Colonic mucosa (tissue), 4 donors: ENCODE measurements around the gene ARID4B. TPM values are rescaled to one million over a fixed set of nuclear protein-coding genes. Genes with fewer than 3 reads are reported as not detected.

Source experiments
- DNase-seq: peaks from one replicate; pipeline ENCODE4 v3.0.0-alpha.2; 2020
- H3K27ac ChIP-seq: fragments of 200-600 bp; one replicate; pipeline ENCODE4 v1.8.0; 2021
- H3K27me3 ChIP-seq: fragments of 200-600 bp; one replicate; pipeline ENCODE4 v1.8.0; 2021
- H3K36me3 ChIP-seq: fragments of 200-600 bp; one replicate; pipeline ENCODE4 v1.8.0; 2021
- H3K4me1 ChIP-seq: fragments of 200-600 bp; one replicate; pipeline ENCODE4 v1.8.0; 2021; ENCODE audit warnings: mild to moderate bottlenecking
- H3K4me3 ChIP-seq: fragments of 200-600 bp; one replicate; pipeline ENCODE4 v1.8.0; 2021
- H3K9ac ChIP-seq, 2 donors: one replicate each; pipeline ENCODE4 v1.7.0; 2013; ENCODE audit warnings: control low read depth in 2 of 2, low read depth in 2 of 2, low read length in 2 of 2
- H3K9me3 ChIP-seq: fragments of 200-600 bp; one replicate; pipeline ENCODE4 v1.8.0; 2021
- intact Hi-C: fragments of 100-400 bp; cut with DNase I; formaldehyde crosslinking; loops from one replicate; pipeline ENCODE4 v1.14.1; 2022
- microRNA-seq: library from miRNA; unstranded; fragments of <30 nt; microRNA quantifications from one replicate; pipeline ENCODE4, GENCODE V29; 2019
- total RNA-seq, 2 donors: library from RNA; stranded (reverse); fragmentation: NEBNext Ultra II Directional in 1 of 2; extraction: Animal tissue kit (Norgen Biotek cat#: 25700) in 1 of 2; gene quantifications; one replicate each; pipeline ENCODE4 v1.2.1, GENCODE V29; 2021
- TF ChIP-seq, protein P1 (sequence below): fragments of 200-600 bp; IDR thresholded peaks from one replicate; pipeline ENCODE4 v1.8.0; 2022; ENCODE audit warnings: antibody characterized with exemption, mild to moderate bottlenecking
- donor health status: healthy.
- donor health status: DM: no; HTN: no; CAD: no.
- donor health status: DM: no; HTN: no; CAD: no.

ARID4B gene
- total RNA-seq, 2 donors from 2014 or later = 27.0 to 31.0 TPM

DNA sequence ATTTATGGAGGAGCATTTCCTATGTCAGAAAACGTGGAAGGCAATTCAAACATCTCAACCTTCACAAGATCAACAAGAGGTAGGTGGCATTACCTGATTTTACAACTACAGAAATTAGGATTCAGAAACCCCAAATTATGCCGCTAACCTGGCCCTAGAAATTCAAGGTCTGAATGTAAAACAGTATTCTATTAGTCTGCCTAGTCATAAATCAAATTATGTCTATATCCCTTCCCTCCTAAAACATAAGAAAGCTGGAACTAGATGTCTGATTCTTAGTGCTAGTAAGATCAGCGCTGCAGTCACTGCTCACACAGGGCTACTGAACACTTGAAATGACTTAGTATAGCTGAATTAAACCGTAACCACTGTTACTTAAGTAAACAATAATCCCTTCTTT is 200.8 kb downstream of the ARID4B start:
- TF ChIP-seq, protein P1, sequence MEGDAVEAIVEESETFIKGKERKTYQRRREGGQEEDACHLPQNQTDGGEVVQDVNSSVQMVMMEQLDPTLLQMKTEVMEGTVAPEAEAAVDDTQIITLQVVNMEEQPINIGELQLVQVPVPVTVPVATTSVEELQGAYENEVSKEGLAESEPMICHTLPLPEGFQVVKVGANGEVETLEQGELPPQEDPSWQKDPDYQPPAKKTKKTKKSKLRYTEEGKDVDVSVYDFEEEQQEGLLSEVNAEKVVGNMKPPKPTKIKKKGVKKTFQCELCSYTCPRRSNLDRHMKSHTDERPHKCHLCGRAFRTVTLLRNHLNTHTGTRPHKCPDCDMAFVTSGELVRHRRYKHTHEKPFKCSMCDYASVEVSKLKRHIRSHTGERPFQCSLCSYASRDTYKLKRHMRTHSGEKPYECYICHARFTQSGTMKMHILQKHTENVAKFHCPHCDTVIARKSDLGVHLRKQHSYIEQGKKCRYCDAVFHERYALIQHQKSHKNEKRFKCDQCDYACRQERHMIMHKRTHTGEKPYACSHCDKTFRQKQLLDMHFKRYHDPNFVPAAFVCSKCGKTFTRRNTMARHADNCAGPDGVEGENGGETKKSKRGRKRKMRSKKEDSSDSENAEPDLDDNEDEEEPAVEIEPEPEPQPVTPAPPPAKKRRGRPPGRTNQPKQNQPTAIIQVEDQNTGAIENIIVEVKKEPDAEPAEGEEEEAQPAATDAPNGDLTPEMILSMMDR = no peak
- peaks cover 13% of the 10 kb centered on the region for H3K4me1 ChIP-seq
- no peak for DNase-seq

DNA sequence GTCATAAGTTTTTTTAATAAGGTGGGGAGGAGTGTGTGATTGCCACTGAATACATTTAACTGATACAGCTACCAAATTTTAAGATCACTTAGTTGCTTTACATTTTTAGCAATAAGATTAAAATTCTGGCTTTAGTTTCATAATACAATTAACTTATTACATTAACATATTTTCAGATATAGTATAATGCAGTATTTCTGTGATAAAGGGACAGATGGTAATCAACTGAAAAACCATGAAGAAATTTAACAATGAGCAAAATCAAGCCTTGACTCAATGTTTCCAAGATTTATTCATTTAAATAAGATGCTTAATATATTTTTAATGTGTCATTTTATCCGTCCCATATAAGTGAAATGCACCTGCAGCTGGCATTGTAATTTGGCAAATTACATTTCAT is 203.3 kb downstream of the ARID4B start:
- DNase-seq = no peak
- Histone ChIP-seq H3K36me3 (peaks cover 5% of the 10 kb centered on the region), H3K27me3 (no peaks in the 10 kb centered on the region), H3K9me3 (no peaks in the 10 kb centered on the region), H3K27ac (no peak overlapping the region), H3K4me1 (peaks cover 13% of the 10 kb centered on the region), H3K4me3 (no peak overlapping the region), H3K9ac (no peak overlapping the region)
- intact Hi-C loops = no loop called here
- TF ChIP-seq, protein P1 = no peak

More for the DNA sequence above, 200.8 kb downstream of the ARID4B start:
- Histone ChIP-seq H3K27ac (no peak overlapping the region), H3K27me3 (no peaks in the 10 kb centered on the region), H3K9me3 (no peaks in the 10 kb centered on the region), H3K9ac (peak overlapping the region in 1 of 2 donors; percentile 95), H3K4me3 (peak overlapping the region; percentile 87), H3K36me3 (no peaks in the 10 kb centered on the region)
- intact Hi-C loops = no loop called here

DNA sequence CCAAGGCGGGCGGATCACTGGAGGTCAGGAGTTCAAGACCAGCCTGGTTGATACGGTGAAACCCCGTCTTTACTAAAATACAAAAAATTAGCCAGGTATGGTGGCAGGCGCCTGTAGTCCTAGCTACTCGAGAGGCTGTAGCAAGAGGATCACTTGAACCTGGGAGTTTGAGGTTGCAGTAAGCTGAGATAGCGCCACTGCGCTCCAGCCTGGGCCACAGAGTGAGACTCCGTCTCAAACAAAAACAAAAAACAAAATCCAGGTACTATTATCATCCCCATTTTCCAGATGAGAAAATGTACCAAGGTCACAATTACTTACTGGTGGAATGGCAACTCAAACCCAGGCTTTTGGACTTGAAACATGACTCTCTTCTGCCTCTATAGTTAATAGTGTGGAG is 203.9 kb downstream of the ARID4B start:
- Histone ChIP-seq H3K4me3 (no peak overlapping the region), H3K27me3 (no peaks in the 10 kb centered on the region), H3K9me3 (no peaks in the 10 kb centered on the region), H3K4me1 (peaks cover 13% of the 10 kb centered on the region), H3K36me3 (peaks cover 5% of the 10 kb centered on the region), H3K27ac (no peak overlapping the region), H3K9ac (no peak overlapping the region)
- TF ChIP-seq, protein P1 = no peak
- intact Hi-C loops = no loop called here
- no peak for DNase-seq

DNA sequence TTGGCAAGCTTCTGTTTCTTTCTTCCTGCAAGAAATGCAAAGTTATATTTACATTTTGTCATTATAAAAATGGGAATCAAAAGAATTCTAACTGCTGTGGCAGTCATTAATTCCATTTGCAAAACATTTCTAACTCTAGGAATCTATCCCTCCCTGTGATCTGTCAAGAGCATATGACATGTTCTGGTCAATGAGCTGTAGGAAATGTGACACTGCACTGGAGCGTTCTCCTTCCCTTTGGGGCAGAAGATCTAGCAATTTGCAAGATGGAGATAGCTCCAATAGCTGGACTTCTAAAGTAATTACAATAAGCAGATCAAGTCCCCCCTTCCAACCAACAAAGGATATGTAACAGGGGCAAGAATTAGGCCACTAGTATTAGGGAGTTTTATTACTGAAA is 205.6 kb downstream of the ARID4B start:
- Histone ChIP-seq H3K4me3 (no peak overlapping the region), H3K9ac (no peak overlapping the region), H3K36me3 (peaks cover 5% of the 10 kb centered on the region), H3K27me3 (no peaks in the 10 kb centered on the region), H3K9me3 (no peaks in the 10 kb centered on the region), H3K27ac (no peak overlapping the region), H3K4me1 (peaks cover 13% of the 10 kb centered on the region)
- DNase-seq = no peak
- intact Hi-C loops = no loop called here
- TF ChIP-seq, protein P1 = no peak

Small RNA genes lying within 50 kb of the gene (microRNA-seq; reads per million reads assigned to microRNA genes)
- gene MIR4753 = not detected

Other genes starting within 250 kb of the ARID4B start
- 100 to 1,000 TPM in 1 of 2 donors, 10 to 100 TPM in 1; 76.2 to 127 TPM for gene TOMM20, start 199.3 kb downstream of the ARID4B start, total RNA-seq
- gene RBM34, start 166.9 kb downstream of the ARID4B start, total RNA-seq = 10 to 100 TPM; 59.8 to 61.2 TPM
- 10 to 100 TPM; 26.2 to 38.9 TPM for gene GGPS1, start 391 bp upstream of the ARID4B start, total RNA-seq
- gene TBCE, start 39.2 kb upstream of the ARID4B start, total RNA-seq = 10 to 100 TPM; 12.6 to 22.7 TPM
- 10 to 100 TPM; 17.7 to 24.9 TPM for gene B3GALNT2, start 176.3 kb upstream of the ARID4B start, total RNA-seq